ENCODE results near the gene SH3BP5. TPM values are rescaled to one million over a fixed set of nuclear protein-coding genes. Genes with fewer than 3 reads are reported as not detected.

The SH3BP5 gene
- polyA plus RNA-seq, 1 donor, result 47.2 TPM

- peak; percentile 46 for DNase-seq
Observed at GRCh38 chr3:15206662-15207576, 125.5 kb downstream of the SH3BP5 start.

- DNase-seq, result peak; percentile 92
Observed at GRCh38 chr3:15205934-15206661, 126.3 kb downstream of the SH3BP5 start, which contains the start of gene CAPN7. CAPN7 (plus strand) TSS chr3:15206246; CDS start chr3:15206496, 250 bp downstream.

- DNase-seq, result no peak
Observed at GRCh38 chr3:15205482-15205933, 126.9 kb downstream of the SH3BP5 start.

Other genes starting within 250 kb of the SH3BP5 start
- gene RBSN, start 233.4 kb downstream of the SH3BP5 start, polyA plus RNA-seq (ENCODE audit: insufficient read length), result 33.3 TPM
- gene CAPN7, start 126.3 kb downstream of the SH3BP5 start, polyA plus RNA-seq (ENCODE audit: insufficient read length), result 59.9 TPM
- gene METTL6, start 95.0 kb upstream of the SH3BP5 start, polyA plus RNA-seq (ENCODE audit: insufficient read length), result 32.8 TPM
- 19.7 TPM for gene EAF1, start 95.0 kb upstream of the SH3BP5 start, polyA plus RNA-seq (ENCODE audit: insufficient read length)
- 10.1 TPM for gene COLQ, start 189.1 kb upstream of the SH3BP5 start, polyA plus RNA-seq (ENCODE audit: insufficient read length)